ENCODE data around the gene REPS1.
A peak's percentile ranks its signal among the peaks of the same experiment; 100 is the strongest.
"Not testable (repeated sequence)": the region's sequence is repeated elsewhere in the genome, so short reads cannot be mapped to it uniquely, and the experiment has no call there.

The REPS1 gene

GRCh38 chr6:139028215-139028657, 40.2 kb upstream of the REPS1 start:
- Histone ChIP-seq H3K9me3 (ENCODE audit: control extremely low read depth in 1 of 5, control insufficient read depth in 4 of 5, insufficient read depth in 2 of 5, low read depth in 1 of 5, low read length in 4 of 5) (no peaks in the 10 kb centered on the region), H3K4me1 (ENCODE audit: control extremely low read depth in 1 of 4, control insufficient read depth in 4 of 4, insufficient read depth in 4 of 4, low read length in 3 of 4) (peaks cover 18 to 48% (median 32%) of the 10 kb centered on the region in 4 experiments), H3K27ac (ENCODE audit: insufficient read depth in 1 of 2, low read depth in 1 of 2, low read length in 2 of 2, poor library complexity in 1 of 2, severe bottlenecking in 2 of 2) (peak overlapping the region; percentile 76 to 87), H3K4me3 (ENCODE audit: control insufficient read depth in 1 of 7, extremely low read depth in 1 of 7, insufficient read depth in 4 of 7, low read depth in 2 of 7, low read length in 6 of 7) (peak overlapping the region; percentile 85 to 99 (median 94)), H3K36me3 (ENCODE audit: control insufficient read depth in 4 of 4, insufficient read depth in 4 of 4, low read length in 3 of 4) (peaks cover 0 to 7% (median 0%) of the 10 kb centered on the region in 4 experiments), H3K27me3 (replicated peaks in 2 of 5; ENCODE audit: control insufficient read depth in 4 of 5, insufficient read depth in 5 of 5, low read length in 4 of 5) (no peaks in the 10 kb centered on the region)
- DNase-seq, result peak; percentile 31 to 73 (median 67)
- 1% methylated on average over 14 of the region's 14 CpGs for WGBS (ENCODE audit: insufficient coverage)
- CTCF ChIA-PET, result no interaction called here
- POLR2A ChIA-PET, result interaction anchor here (1.3 kb wide), 1 partner anchor 41 kb away, joined by 5 read pairs; the partner anchor contains the start of gene REPS1

- CTCF ChIA-PET, result no interaction called here
- Histone ChIP-seq H3K4me3 (ENCODE audit: control insufficient read depth in 1 of 7, extremely low read depth in 1 of 7, insufficient read depth in 4 of 7, low read depth in 2 of 7, low read length in 6 of 7) (peak overlapping the region; percentile 13 to 96 (median 92)), H3K27me3 (replicated peaks in 2 of 5; ENCODE audit: control insufficient read depth in 4 of 5, insufficient read depth in 5 of 5, low read length in 4 of 5) (no peaks in the 10 kb centered on the region), H3K36me3 (ENCODE audit: control insufficient read depth in 4 of 4, insufficient read depth in 4 of 4, low read length in 3 of 4) (peaks cover 0 to 1% (median 0%) of the 10 kb centered on the region in 4 experiments), H3K9me3 (ENCODE audit: control extremely low read depth in 1 of 5, control insufficient read depth in 4 of 5, insufficient read depth in 2 of 5, low read depth in 1 of 5, low read length in 4 of 5) (no peaks in the 10 kb centered on the region), H3K27ac (ENCODE audit: insufficient read depth in 1 of 2, low read depth in 1 of 2, low read length in 2 of 2, poor library complexity in 1 of 2, severe bottlenecking in 2 of 2) (peak overlapping the region; percentile 76 to 87), H3K4me1 (ENCODE audit: control extremely low read depth in 1 of 4, control insufficient read depth in 4 of 4, insufficient read depth in 4 of 4, low read length in 3 of 4) (peaks cover 18 to 43% (median 30%) of the 10 kb centered on the region in 4 experiments)
- peak; percentile 61 to 82 (median 80) for DNase-seq
- POLR2A ChIA-PET, result interaction anchor here (1.3 kb wide), 1 partner anchor 40 kb away, joined by 5 read pairs; the partner anchor contains the start of gene REPS1
- WGBS (ENCODE audit: insufficient coverage), result 0% methylated on average over 5 of the region's 10 CpGs
Measured at GRCh38 chr6:139027620-139028182, 39.6 kb upstream of the REPS1 start.

GRCh38 chr6:139025416-139025815, 37.4 kb upstream of the REPS1 start:
- CTCF ChIA-PET, result interaction anchor here (0.6 kb wide), 1 partner anchor 16 kb away, joined by 5 read pairs; no protein-coding TSS in a partner anchor
- not testable (repeated sequence) for H3K27ac ChIP-seq (ENCODE audit: insufficient read depth in 1 of 2, low read depth in 1 of 2, low read length in 2 of 2, poor library complexity in 1 of 2, severe bottlenecking in 2 of 2)

GRCh38 chr6:139020689-139021088, 32.6 kb upstream of the REPS1 start:
- H3K4me3 ChIP-seq (ENCODE audit: control insufficient read depth in 1 of 7, extremely low read depth in 1 of 7, insufficient read depth in 4 of 7, low read depth in 2 of 7, low read length in 6 of 7), result no peak overlapping the region
- no peaks in the 10 kb centered on the region for H3K27me3 ChIP-seq (replicated peaks in 2 of 5; ENCODE audit: control insufficient read depth in 4 of 5, insufficient read depth in 5 of 5, low read length in 4 of 5)
- peaks cover 0 to 14% (median 0%) of the 10 kb centered on the region in 4 experiments for H3K4me1 ChIP-seq (ENCODE audit: control extremely low read depth in 1 of 4, control insufficient read depth in 4 of 4, insufficient read depth in 4 of 4, low read length in 3 of 4)
- DNase-seq, result no peak
- no peaks in the 10 kb centered on the region for H3K36me3 ChIP-seq (ENCODE audit: control insufficient read depth in 4 of 4, insufficient read depth in 4 of 4, low read length in 3 of 4)
- H3K27ac ChIP-seq (ENCODE audit: insufficient read depth in 1 of 2, low read depth in 1 of 2, low read length in 2 of 2, poor library complexity in 1 of 2, severe bottlenecking in 2 of 2), result no peak overlapping the region
- WGBS (ENCODE audit: insufficient coverage), result no CpG with 5 or more reads among the region's 3 CpGs
- ChIA-PET CTCF (interaction anchor here (1.2 kb wide), 1 partner anchor 32 kb away, joined by 4 read pairs; the partner anchor contains the start of gene REPS1), POLR2A (no interaction called here)
- no peaks in the 10 kb centered on the region for H3K9me3 ChIP-seq (ENCODE audit: control extremely low read depth in 1 of 5, control insufficient read depth in 4 of 5, insufficient read depth in 2 of 5, low read depth in 1 of 5, low read length in 4 of 5)

More at GRCh38 chr6:139025416-139025815, 37.4 kb upstream of the REPS1 start:
- H3K4me1 ChIP-seq (ENCODE audit: control extremely low read depth in 1 of 4, control insufficient read depth in 4 of 4, insufficient read depth in 4 of 4, low read length in 3 of 4), result peaks cover 16 to 31% (median 21%) of the 10 kb centered on the region in 4 experiments
- H3K4me3 ChIP-seq (ENCODE audit: control insufficient read depth in 1 of 7, extremely low read depth in 1 of 7, insufficient read depth in 4 of 7, low read depth in 2 of 7, low read length in 6 of 7); H3K9me3 ChIP-seq (ENCODE audit: control extremely low read depth in 1 of 5, control insufficient read depth in 4 of 5, insufficient read depth in 2 of 5, low read depth in 1 of 5, low read length in 4 of 5); H3K27me3 ChIP-seq (replicated peaks in 2 of 5; ENCODE audit: control insufficient read depth in 4 of 5, insufficient read depth in 5 of 5, low read length in 4 of 5); POLR2A ChIA-PET; H3K36me3 ChIP-seq (ENCODE audit: control insufficient read depth in 4 of 4, insufficient read depth in 4 of 4, low read length in 3 of 4): not testable (repeated sequence)
- peak in 1 of 3 donors; percentile 40 for DNase-seq
- WGBS (ENCODE audit: insufficient coverage), result no CpG with 5 or more reads among the region's 3 CpGs

GRCh38 chr6:139019722-139020121, 31.7 kb upstream of the REPS1 start:
- Histone ChIP-seq H3K27ac (ENCODE audit: insufficient read depth in 1 of 2, low read depth in 1 of 2, low read length in 2 of 2, poor library complexity in 1 of 2, severe bottlenecking in 2 of 2) (no peak overlapping the region), H3K4me3 (ENCODE audit: control insufficient read depth in 1 of 7, extremely low read depth in 1 of 7, insufficient read depth in 4 of 7, low read depth in 2 of 7, low read length in 6 of 7) (no peak overlapping the region), H3K4me1 (ENCODE audit: control extremely low read depth in 1 of 4, control insufficient read depth in 4 of 4, insufficient read depth in 4 of 4, low read length in 3 of 4) (peaks cover 0 to 12% (median 0%) of the 10 kb centered on the region in 4 experiments), H3K36me3 (ENCODE audit: control insufficient read depth in 4 of 4, insufficient read depth in 4 of 4, low read length in 3 of 4) (no peaks in the 10 kb centered on the region), H3K27me3 (replicated peaks in 2 of 5; ENCODE audit: control insufficient read depth in 4 of 5, insufficient read depth in 5 of 5, low read length in 4 of 5) (no peaks in the 10 kb centered on the region), H3K9me3 (ENCODE audit: control extremely low read depth in 1 of 5, control insufficient read depth in 4 of 5, insufficient read depth in 2 of 5, low read depth in 1 of 5, low read length in 4 of 5) (no peaks in the 10 kb centered on the region)
- no peak for DNase-seq
- ChIA-PET POLR2A (no interaction called here), CTCF (interaction anchor here (1.1 kb wide), 1 partner anchor 11 kb away, joined by 4 read pairs; no protein-coding TSS in a partner anchor)
- no CpG with 5 or more reads among the region's 2 CpGs for WGBS (ENCODE audit: insufficient coverage)

- Histone ChIP-seq H3K27me3 (replicated peaks in 2 of 5; ENCODE audit: control insufficient read depth in 4 of 5, insufficient read depth in 5 of 5, low read length in 4 of 5) (no peaks in the 10 kb centered on the region), H3K4me3 (ENCODE audit: control insufficient read depth in 1 of 7, extremely low read depth in 1 of 7, insufficient read depth in 4 of 7, low read depth in 2 of 7, low read length in 6 of 7) (no peak overlapping the region), H3K9me3 (ENCODE audit: control extremely low read depth in 1 of 5, control insufficient read depth in 4 of 5, insufficient read depth in 2 of 5, low read depth in 1 of 5, low read length in 4 of 5) (no peaks in the 10 kb centered on the region), H3K36me3 (ENCODE audit: control insufficient read depth in 4 of 4, insufficient read depth in 4 of 4, low read length in 3 of 4) (no peaks in the 10 kb centered on the region), H3K4me1 (ENCODE audit: control extremely low read depth in 1 of 4, control insufficient read depth in 4 of 4, insufficient read depth in 4 of 4, low read length in 3 of 4) (peaks cover 0 to 12% (median 0%) of the 10 kb centered on the region in 4 experiments), H3K27ac (ENCODE audit: insufficient read depth in 1 of 2, low read depth in 1 of 2, low read length in 2 of 2, poor library complexity in 1 of 2, severe bottlenecking in 2 of 2) (no peak overlapping the region)
- 93% methylated on average over 3 of the region's 3 CpGs for WGBS (ENCODE audit: insufficient coverage)
- ChIA-PET POLR2A (no interaction called here), CTCF (no interaction called here)
- no peak for DNase-seq
Measured at GRCh38 chr6:139017227-139017626, 29.2 kb upstream of the REPS1 start.

All from common myeloid progenitor, CD34-positive (primary cell).